GM19193 (cell line): ENCODE data around the gene NUDT3.

ENCODE experiments used
- POLR2A ChIP-seq: IDR thresholded peaks from 4 replicates; pipeline ENCODE4 v1.6.1; 2011; ENCODE audit not compliant: insufficient read depth, insufficient read length; ENCODE audit errors: extremely low read depth

NUDT3 gene

DNA sequence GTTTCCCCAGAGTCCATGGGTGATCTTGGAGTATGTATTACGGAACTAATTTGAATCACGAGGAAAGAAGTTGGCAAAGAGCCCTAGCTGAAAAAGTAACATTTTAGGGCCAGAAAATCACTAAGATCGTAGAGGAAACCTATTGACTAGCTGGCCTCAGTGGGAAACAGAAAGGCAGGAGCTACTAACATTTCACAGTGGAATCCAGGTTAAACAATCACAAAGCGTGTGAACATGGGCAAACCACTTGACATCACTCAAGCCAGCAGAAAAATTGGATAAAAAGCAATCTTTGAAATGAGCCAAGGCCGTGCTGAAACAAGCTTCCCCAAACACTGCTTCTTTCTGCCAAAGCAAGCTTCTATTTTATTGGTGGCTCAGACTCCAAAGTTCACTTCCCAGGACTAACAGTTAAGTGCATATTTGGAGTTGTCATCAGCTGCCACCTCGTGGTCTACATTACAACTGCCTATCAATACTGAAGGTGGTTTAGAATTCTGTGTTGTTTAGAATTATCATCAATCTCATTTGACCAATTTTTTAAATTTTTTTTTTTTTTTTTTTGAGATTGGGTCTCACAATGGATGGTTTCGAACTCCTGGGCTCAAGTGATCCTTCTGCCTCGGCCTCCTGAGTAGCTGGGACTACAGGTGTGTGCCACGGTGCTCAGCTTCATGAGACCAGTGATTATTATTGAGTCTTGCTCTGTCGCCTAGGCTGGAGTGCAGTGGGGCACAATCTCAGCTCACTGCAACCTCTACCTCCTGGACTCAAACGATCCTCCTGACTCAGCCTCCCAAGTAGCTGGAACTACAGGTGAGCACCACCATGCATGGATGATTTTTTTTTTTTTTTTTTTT, 22.8 kb upstream of the NUDT3 start:
- no peak for TF ChIP-seq POLR2A

DNA sequence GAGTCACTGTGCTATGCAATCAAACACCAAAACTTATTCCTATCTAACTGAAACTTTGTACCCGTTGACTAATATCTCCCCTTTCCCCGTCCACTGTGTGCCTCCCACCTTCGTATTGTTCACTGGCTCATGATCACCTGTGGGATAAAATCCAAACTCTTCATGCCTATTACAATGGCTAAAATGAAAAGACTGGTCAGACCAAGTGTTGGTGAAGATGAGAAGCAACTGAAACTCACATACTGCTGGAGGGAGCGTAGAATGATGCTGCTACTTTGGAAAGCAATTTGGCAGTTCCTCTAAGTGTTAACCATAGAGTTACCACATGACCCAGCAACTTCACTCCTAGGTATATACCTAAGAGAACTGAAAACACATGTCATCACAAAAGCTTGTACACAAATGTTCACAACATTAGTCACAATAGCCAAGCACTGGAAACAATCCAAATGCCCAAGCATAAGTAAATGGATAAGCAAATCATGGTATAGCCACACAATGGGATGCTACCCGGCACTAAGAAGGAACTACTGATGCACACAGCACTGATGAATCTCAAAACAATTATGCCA, 20.3 kb upstream of the NUDT3 start:
- TF ChIP-seq POLR2A: no peak

DNA sequence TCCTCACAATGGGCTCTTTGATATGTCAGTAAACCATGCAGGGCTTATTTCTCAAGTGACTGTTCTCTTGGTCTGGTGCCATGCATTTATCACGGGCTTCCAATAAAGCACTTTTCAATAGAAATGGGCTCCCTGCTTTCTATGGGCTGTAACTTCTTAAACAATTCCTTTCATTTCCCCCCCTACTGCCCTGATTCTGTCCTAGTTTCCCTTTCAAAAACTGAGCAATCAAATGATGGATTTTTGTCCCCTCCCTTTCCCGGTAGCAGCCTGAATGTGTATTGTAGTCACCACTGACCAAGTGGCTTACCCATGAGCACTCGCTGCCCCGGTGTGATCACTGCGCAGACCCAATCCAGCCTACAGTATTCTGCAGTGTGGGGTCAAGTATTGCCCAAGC, 19.5 kb upstream of the NUDT3 start:
- TF ChIP-seq POLR2A: no peak

DNA sequence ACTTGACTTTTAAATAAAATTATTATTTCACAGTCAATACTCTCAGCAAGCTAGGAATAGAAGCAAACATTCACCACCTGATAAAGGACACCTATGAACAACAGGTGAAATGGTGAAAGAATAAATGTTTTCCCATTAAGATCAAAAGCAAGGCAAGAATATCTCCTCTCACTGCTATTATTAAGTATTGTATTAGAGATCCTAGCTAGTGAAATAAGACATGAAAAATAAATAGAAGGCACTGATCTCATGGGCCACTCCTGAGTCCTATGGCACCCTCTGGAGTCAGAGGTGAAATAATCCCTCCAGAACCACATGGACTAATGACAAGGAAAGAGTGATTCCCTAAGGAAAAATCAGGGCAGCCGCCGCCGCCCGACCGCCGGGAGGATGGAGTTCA, 4.0 kb upstream of the NUDT3 start:
- no peak for TF ChIP-seq POLR2A

DNA sequence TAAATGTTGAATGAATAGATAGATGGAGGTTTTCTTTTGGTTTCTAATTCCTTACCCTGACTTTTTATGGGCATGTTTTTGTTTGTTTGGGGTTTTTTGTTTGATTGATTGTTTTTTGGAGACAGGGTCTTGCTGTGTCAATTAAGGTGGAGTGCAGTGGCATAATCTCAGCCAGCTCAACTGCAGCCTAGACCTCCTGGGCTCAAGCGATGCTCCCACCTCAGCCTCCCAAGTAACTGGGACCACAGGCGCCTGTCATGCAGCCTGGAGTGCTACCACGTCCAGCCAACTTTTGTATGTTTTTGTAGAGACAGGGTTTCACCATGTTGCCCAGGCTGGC, 1.5 kb upstream of the NUDT3 start:
- no peak for TF ChIP-seq POLR2A

DNA sequence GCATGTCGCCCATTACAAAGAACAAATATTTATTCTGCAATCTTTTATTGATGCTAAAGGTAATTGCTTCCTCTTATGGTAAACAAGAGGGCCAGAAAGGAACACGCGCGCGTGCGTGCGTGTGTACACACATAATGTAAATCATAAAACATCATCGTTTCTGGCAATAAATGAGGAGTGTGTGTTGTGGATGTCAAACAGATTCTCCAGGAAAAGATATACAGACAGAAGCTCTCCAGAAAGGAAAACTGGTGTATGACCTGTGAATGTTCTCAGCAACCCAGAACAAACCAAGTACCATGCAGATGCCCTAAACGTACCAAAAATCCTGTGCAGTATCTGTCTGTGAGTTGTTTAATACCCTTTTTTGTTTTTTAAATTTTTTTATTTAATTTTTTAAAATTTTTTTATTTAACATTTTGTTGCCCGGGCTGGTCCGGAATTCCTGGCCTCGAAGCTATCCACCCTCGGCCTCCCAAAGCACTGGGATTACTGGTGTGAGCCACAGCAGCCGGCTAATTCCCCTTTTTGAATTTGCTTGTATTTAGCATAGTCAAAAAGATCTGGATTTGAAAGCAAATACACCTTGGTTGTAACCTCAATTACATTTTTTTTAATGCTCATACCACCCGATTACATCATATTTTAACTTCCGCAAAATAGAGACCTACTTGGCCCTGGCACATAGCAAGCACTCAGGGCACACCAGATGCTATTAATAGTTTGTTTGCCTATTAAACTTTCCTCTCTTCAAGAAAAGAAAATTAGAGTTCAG, 909 bp upstream of the NUDT3 start:
- no peak for TF ChIP-seq POLR2A

DNA sequence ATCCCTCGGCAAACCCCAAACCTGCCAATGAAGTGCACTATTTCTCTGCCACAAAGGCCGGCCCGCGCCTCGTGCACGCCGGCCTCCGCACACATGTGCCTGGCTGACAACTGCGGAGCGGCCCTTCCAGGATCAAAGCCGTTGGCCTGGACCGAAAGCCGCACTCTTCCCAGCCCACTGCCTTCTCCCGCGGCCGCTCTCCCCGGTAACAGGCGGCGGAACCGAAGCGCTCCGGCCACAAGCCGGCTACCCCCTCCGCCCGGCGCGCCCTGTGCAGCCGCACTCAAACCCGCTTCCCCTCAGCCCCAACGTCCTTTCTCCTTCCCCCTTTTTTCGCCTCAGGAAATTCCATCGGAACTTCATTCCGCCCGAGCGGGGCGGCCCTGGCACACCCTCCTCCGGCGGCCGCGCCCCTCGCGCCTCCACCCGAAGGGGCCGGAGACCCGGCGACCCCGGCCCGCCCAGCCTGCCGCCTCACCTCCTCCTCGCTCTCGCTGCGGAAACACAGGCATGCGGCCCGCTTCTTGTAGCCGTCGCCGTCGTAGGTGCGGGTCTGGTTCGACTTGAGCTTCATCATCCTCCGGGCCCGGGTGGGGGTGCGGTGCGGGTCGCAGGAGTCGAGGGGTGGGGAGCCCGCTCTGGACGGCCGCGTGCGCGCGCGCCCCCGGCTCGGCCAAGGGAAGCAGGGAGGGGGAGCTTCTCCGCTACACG, 528 bp downstream of the NUDT3 start:
- peak; percentile 54 for TF ChIP-seq POLR2A

DNA sequence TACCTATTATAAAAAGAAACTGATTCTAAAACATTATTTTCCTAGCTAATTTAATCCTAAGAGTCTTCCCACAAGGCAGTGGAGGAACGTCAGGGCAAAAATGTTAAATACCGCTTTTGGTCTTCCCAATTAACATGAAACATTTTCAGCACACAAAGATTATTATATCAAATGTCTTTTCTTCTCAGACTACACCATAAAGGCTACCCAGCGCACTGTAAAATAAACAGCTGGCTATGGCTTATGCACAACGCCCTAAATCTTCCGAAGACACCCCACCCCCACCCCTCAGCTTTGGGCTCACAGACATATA, 1.0 kb downstream of the NUDT3 start:
- no peak for TF ChIP-seq POLR2A

DNA sequence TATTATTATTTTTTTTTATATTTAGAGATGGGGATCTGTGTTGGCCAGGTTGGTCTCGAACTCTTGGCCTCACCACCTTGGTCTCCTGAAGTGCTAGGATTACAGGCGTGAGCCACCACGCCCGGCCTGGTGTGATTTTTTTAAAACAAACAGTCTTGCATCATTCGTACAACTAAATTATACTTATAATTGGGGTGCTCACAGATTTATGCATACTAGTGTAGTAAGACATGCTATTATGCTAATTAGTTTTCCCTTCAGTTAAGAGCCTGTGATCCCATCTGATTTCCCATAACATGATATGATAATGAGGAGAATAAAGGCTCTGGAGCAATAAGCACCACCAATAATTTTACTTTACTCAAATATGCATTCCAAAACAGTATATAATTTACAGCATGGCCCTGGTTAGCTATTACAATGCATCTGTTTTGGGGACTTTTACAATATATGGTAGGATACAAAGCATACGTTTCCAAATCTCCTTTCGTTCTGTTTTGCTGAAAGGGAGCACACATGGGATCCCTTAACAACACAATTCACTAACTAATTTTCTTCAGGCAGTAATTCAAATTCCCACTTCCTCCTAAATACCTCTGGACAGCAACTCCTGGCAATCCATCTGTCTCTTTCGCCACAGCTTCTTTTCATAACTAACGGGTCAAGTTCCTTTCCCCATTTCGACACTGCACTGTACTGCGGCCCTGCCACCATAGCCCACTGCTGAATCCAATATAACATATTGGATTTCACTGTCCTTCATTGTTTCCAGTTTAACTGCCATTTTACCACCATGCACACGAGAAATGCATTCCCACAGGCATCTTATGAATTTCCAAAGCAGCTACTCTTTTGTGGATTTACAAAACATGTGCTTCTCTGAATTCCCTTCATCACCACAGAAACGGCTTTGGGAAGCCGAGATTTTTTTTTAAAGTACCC, 1.7 kb downstream of the NUDT3 start:
- TF ChIP-seq POLR2A: no peak

DNA sequence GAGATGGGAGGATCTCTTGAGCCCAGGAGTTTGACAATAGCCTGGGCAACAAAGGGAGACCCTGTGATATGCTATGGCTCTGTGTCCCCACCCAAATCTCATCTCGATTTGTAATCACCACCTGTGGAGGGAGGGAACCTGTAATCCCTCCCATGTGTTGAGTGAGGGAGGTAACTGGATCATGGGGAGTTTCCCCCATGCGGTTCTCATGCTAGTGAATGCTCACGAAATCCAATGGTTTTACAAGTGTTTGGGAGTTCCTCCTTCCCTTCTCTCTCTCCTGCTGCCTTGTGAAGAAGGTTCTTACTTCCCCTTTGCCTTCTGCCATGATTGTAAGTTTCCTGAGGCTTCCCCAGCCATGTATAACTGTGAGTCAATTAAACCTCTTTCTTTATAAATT, 3.4 kb downstream of the NUDT3 start:
- no peak for TF ChIP-seq POLR2A

DNA sequence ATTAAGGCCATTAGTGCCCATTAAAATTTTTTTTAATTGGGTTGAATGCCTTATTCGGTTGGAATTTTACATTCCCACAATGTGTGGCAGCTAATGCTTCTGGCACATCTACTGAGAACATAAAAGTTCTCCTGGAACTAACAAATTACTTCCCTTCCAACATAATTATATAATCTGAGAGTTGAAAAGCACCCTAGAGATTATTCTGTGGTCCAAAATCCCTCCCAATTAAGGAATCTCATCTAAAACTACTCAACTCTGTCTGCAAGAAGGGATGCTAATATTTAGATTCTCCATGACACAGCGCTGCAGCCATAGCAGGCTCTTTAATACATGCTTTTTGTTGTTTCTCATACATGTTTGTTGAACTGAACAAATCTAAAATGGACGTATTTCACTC, 4.0 kb downstream of the NUDT3 start:
- TF ChIP-seq POLR2A: no peak

DNA sequence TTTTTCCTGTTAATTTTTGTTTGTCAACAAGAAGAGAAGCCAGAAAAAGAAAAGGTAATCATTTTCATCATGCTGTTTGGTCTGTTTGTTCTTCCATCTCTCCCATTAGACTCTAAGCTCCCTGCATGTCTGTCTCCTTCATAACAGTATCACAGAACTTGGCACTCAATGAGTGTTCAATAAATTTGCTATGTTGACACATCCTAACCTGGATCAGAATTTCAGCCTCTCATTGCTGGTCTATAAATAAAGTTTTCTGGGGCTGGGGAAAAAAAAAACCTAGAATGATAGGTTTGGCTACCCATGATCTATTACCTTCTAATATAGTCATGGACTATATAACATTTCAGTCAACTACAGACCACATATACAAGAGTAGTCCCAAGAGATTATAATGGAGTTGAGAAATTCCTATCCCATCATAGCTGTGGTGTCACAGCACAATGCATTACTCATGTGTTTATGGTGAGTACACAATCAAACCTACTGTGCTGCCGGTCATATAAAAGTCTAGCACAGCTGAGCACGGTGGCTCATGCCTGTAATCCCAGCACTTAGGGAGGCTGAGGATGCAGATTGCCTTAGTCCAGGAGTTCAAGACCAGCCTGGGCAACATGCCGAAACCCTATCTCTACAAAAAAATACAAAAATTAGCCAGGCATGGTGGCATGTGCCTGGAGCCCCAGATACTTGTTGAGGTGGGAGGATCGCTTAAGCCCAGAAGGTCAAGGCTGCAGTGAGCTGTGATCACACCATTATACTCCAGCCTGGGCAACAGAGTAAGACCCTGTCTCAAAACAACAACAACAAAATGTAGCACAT, 5.9 kb downstream of the NUDT3 start:
- no peak for TF ChIP-seq POLR2A

DNA sequence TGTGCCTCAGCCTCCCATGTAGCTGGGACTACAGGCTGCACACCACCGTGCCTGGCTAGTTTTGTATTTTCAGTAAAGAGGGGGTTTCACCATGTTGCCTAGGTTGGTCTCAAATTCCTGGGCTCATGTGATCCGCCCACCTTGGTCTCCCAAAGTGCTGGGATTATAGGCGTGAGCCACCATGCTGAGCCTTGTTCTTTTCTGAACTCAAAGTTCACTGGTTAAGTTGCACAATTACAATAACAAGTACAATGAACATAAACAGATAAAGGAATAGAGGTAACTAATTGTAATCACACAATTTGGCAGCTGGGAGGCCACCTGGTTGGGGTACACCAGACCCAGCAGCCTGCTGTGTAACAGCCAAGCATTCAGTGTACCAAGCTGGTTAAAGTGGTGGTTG, 6.7 kb downstream of the NUDT3 start:
- no peak for TF ChIP-seq POLR2A

DNA sequence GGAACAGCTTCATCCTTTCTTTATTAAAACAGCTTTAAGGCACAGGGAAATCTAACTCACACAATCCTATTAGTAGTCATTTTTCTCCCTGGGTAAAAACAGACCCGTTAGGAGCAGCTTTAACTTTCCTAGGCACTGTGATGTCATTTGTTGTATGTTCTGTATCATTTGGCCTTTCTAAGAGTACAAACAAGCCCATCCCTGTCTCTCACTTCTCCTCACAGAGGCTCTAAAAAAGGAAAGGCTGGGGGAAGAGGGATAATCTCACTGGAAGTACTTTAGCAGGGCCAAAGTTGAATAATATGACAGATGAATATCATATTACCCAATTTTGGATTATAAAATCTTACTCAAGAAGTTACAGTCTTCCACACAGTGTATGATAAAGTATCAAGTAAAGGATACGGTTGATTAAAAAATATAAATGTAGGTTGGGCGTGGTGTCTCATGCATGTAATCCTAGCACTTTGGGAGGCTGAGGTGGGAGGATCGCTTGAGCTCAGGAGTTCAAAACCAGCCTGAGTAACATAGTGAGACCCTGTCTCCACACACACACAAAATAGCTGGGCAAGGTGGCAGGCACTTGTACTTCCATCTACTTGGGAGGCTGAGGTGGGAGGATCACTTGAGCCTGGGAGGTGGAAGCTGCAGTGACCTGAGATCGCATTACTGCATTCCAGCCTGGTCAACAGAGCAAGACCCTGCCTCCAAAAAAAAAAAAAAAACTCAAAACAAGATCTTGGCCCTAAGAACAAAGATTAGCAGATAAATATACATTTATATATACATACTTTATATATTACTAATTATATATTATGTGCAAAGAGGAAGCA, 7.9 kb downstream of the NUDT3 start:
- TF ChIP-seq POLR2A: no peak
